PC-3 (cell line): ENCODE data around the gene OLIG2. TPM values are rescaled to one million over a fixed set of nuclear protein-coding genes. Genes with fewer than 3 reads are reported as not detected.

Experiments used
- ATAC-seq: fragments of 200-7000 bp; cut with Tn5 transposase; 2 replicates; pipeline ENCODE4 v1.9.1; 2020; ENCODE audit warnings: mild to moderate bottlenecking, moderate library complexity
- BruUV-seq: library from RNA; stranded (reverse); fragments of 400-500 nt; replicated peaks from 2 replicates; lab custom pipeline; 2021; lab: Mats Ljungman, UMichigan
- CTCF ChIA-PET: fragments of 300-600 bp; sonication (Branson Sonifier 250); formaldehyde crosslinking; loops from one replicate; lab custom pipeline; 2022; ENCODE audit warnings: antibody characterized with exemption; lab: Charles Lee
- POLR2A ChIA-PET: fragments of 300-600 bp; sonication (Branson Sonifier 250); formaldehyde crosslinking; loops from one replicate; lab custom pipeline; 2022; ENCODE audit warnings: antibody characterized with exemption; ENCODE audit not compliant: unreplicated experiment; lab: Charles Lee
- DNase-seq: peaks from one replicate; pipeline ENCODE4 v3.0.0-alpha.2; 2015
- H2AFZ ChIP-seq: fragments of 300-600 bp; sonication (generic); 2 replicates; pipeline ENCODE4 v1.6.0; 2016; ENCODE audit warnings: antibody characterized with exemption, low read length
- H3F3A ChIP-seq: fragments of 300-600 bp; sonication (generic); one replicate; pipeline ENCODE4 v1.6.0; 2017; ENCODE audit warnings: antibody characterized with exemption, low read length, control low read depth, mild to moderate bottlenecking; ENCODE audit not compliant: unreplicated experiment
- H3K27ac ChIP-seq: fragments of 300-600 bp; sonication (generic); 2 replicates; pipeline ENCODE4 v1.5.1; 2016; ENCODE audit warnings: mild to moderate bottlenecking, low read length
- H3K27me3 ChIP-seq: fragments of 300-600 bp; sonication (generic); 2 replicates; pipeline ENCODE4 v1.6.1; 2016; ENCODE audit warnings: low read length, mixed read lengths
- H3K36me3 ChIP-seq: fragments of 300-600 bp; sonication (generic); 2 replicates; pipeline ENCODE4 v1.6.1; 2016; ENCODE audit warnings: low read depth, mixed run types, low read length, mixed read lengths
- H3K4me1 ChIP-seq: fragments of 300-600 bp; sonication (generic); 2 replicates; pipeline ENCODE4 v1.5.1; 2016; ENCODE audit warnings: low read length; ENCODE audit not compliant: insufficient read depth
- H3K4me2 ChIP-seq: fragments of 300-600 bp; sonication (generic); 2 replicates; pipeline ENCODE4 v1.6.0; 2016; ENCODE audit warnings: low read length
- H3K4me3 ChIP-seq: fragments of 300-600 bp; sonication (generic); 2 replicates; pipeline ENCODE4 v1.5.1; 2016; ENCODE audit warnings: mild to moderate bottlenecking, low read length, mixed read lengths
- H3K79me2 ChIP-seq: fragments of 300-600 bp; sonication (generic); 2 replicates; pipeline ENCODE4 v1.6.1; 2017; ENCODE audit warnings: low read length, mixed read lengths
- H3K9ac ChIP-seq: fragments of 300-600 bp; sonication (generic); 2 replicates; pipeline ENCODE4 v1.6.0; 2016; ENCODE audit warnings: mild to moderate bottlenecking, low read length
- H3K9me2 ChIP-seq: fragments of 300-600 bp; sonication (generic); replicated peaks from 2 replicates; pipeline ENCODE4 v1.6.1; 2016; ENCODE audit warnings: mixed run types, low read length, mixed read lengths
- H3K9me3 ChIP-seq: fragments of 300-600 bp; sonication (generic); 2 replicates; pipeline ENCODE4 v1.6.1; 2016; ENCODE audit warnings: low read length, mixed read lengths
- H4K20me1 ChIP-seq: fragments of 300-600 bp; sonication (generic); 2 replicates; pipeline ENCODE4 v1.6.1; 2016; ENCODE audit warnings: low read length, mixed read lengths
- CTCF ChIP-seq: fragments of 300-600 bp; sonication (generic); conservative IDR thresholded peaks from 2 replicates; pipeline ENCODE4 v1.5.1; 2017; ENCODE audit warnings: antibody characterized with exemption, low read depth, mild to moderate bottlenecking, low read length
- EZH2 ChIP-seq: fragments of 300-600 bp; sonication (generic); IDR thresholded peaks from one replicate; pipeline ENCODE4 v1.6.1; 2017; ENCODE audit warnings: antibody characterized with exemption, mild to moderate bottlenecking, low read length; ENCODE audit not compliant: unreplicated experiment
- EZH2phosphoT487 ChIP-seq: fragments of 300-600 bp; sonication (generic); IDR thresholded peaks from 2 replicates; pipeline ENCODE4 v1.6.1; 2018; ENCODE audit warnings: mild to moderate bottlenecking, antibody characterized with exemption, low read length, borderline replicate concordance
- intact Hi-C: fragments of 100-400 bp; cut with micrococcal nuclease; formaldehyde crosslinking; loops from 2 replicates; pipeline ENCODE4 v1.9.0; 2023
- total RNA-seq: library from RNA; depleted of rRNA; stranded (reverse); fragments of >200 nt; gene quantifications from 2 replicates; pipeline ENCODE4 v1.2.3, GENCODE V29; 2014

OLIG2 gene
- total RNA-seq, 1 experiment from 2014 or later: not detected

GRCh38 chr21:33033094-33033951 is 7.6 kb downstream of the OLIG2 start:
- Histone ChIP-seq H2AFZ (no peak overlapping the region), H3K9ac (no peak overlapping the region), H3K27ac (no peak overlapping the region), H3K9me2 (no peaks in the 10 kb centered on the region), H3F3A (no peaks in the 10 kb centered on the region), H3K4me3 (no peak overlapping the region), H3K27me3 (peaks cover 42% of the 10 kb centered on the region), H3K4me1 (peaks cover 11% of the 10 kb centered on the region), H3K9me3 (no peaks in the 10 kb centered on the region), H3K79me2 (no peaks in the 10 kb centered on the region), H4K20me1 (no peaks in the 10 kb centered on the region), H3K36me3 (no peaks in the 10 kb centered on the region), H3K4me2 (no peak overlapping the region)
- DNase-seq: no peak
- TF ChIP-seq EZH2phosphoT487 (no peak), CTCF (no peak), EZH2 (no peak)
- intact Hi-C loops: no loop called here
- POLR2A ChIA-PET: no interaction called here
- CTCF ChIA-PET: no interaction called here
- no TSS peak for BruUV-seq
- ATAC-seq: no peak

GRCh38 chr21:33033961-33034413 is 8.3 kb downstream of the OLIG2 start:
- H3K9me2 ChIP-seq: no peaks in the 10 kb centered on the region
- no peaks in the 10 kb centered on the region for H3K79me2 ChIP-seq
- ATAC-seq (no peak), DNase-seq (no peak)
- H3K4me2 ChIP-seq: no peak overlapping the region
- peaks cover 35% of the 10 kb centered on the region for H3K27me3 ChIP-seq
- no peak for TF ChIP-seq EZH2
- no peak for TF ChIP-seq CTCF
- no peak for TF ChIP-seq EZH2phosphoT487
- no peaks in the 10 kb centered on the region for H3K36me3 ChIP-seq
- no peak overlapping the region for H3K27ac ChIP-seq
- H2AFZ ChIP-seq: no peak overlapping the region
- H3K9me3 ChIP-seq: no peaks in the 10 kb centered on the region
- ChIA-PET POLR2A (no interaction called here), CTCF (no interaction called here)
- no peaks in the 10 kb centered on the region for H3F3A ChIP-seq
- no peak overlapping the region for H3K9ac ChIP-seq
- no TSS peak for BruUV-seq
- peaks cover 11% of the 10 kb centered on the region for H3K4me1 ChIP-seq
- intact Hi-C loops: no loop called here
- H4K20me1 ChIP-seq: no peaks in the 10 kb centered on the region
- H3K4me3 ChIP-seq: no peak overlapping the region

- DNase-seq: no peak
- ATAC-seq: no peak
- no peak overlapping the region for H3K9ac ChIP-seq
- H3K27me3 ChIP-seq: peaks cover 24% of the 10 kb centered on the region
- intact Hi-C loops: no loop called here
- CTCF ChIA-PET: no interaction called here
- POLR2A ChIA-PET: no interaction called here
- H3K79me2 ChIP-seq: no peaks in the 10 kb centered on the region
- H3K9me3 ChIP-seq: no peaks in the 10 kb centered on the region
- H3K36me3 ChIP-seq: no peaks in the 10 kb centered on the region
- peaks cover 11% of the 10 kb centered on the region for H3K4me1 ChIP-seq
- H3K4me2 ChIP-seq: no peak overlapping the region
- H3F3A ChIP-seq: no peaks in the 10 kb centered on the region
- H3K9me2 ChIP-seq: no peaks in the 10 kb centered on the region
- no TSS peak for BruUV-seq
- H2AFZ ChIP-seq: no peak overlapping the region
- no peaks in the 10 kb centered on the region for H4K20me1 ChIP-seq
- TF ChIP-seq EZH2: no peak
- no peak for TF ChIP-seq EZH2phosphoT487
- TF ChIP-seq CTCF: no peak
- H3K27ac ChIP-seq: no peak overlapping the region
- no peak overlapping the region for H3K4me3 ChIP-seq
Measured at GRCh38 chr21:33035147-33035546, 9.4 kb downstream of the OLIG2 start.
